ENCODE data around the gene ZDHHC1. TPM values are rescaled to one million over a fixed set of nuclear protein-coding genes. Genes with fewer than 3 reads are reported as not detected.

The ZDHHC1 gene
- total and polyA plus RNA-seq, 3 donors from 2014 or later = 26.7 to 62.7 (median 62.0) TPM

DNA sequence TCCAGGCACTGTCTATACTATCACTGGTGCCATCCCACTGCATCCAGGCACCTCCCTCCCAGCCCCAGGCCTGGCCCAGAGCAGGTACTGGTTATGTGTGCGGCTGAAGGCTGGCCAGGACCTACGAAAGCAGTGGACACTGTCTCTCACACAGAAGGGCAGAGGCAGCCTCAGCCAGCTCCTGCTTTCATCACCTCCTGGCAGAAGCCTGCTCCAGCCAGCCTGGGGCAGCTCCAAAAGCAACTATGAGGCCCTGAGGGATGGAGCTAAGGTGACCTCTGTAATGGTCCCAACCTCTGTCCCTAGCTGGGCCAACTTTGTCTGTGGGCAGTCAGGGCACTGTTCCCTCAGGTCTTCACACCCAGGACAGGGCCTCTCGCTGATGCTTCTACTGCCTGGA is 33.5 kb upstream of the ZDHHC1 start:
- intact Hi-C loops (cut with DNase I; ENCODE audit: low total_unique reads) = no loop called here
- Histone ChIP-seq H3K4me1 (peaks cover 71% of the 10 kb centered on the region), H3K9me3 (no peaks in the 10 kb centered on the region), H3K27ac (no peak overlapping the region), H3K4me3 (no peak overlapping the region), H3K36me3 (ENCODE audit: low read depth, missing control alignments) (no peaks in the 10 kb centered on the region), H3K27me3 (no peaks in the 10 kb centered on the region)
- DNase-seq = no peak
- TF ChIP-seq, protein P1, sequence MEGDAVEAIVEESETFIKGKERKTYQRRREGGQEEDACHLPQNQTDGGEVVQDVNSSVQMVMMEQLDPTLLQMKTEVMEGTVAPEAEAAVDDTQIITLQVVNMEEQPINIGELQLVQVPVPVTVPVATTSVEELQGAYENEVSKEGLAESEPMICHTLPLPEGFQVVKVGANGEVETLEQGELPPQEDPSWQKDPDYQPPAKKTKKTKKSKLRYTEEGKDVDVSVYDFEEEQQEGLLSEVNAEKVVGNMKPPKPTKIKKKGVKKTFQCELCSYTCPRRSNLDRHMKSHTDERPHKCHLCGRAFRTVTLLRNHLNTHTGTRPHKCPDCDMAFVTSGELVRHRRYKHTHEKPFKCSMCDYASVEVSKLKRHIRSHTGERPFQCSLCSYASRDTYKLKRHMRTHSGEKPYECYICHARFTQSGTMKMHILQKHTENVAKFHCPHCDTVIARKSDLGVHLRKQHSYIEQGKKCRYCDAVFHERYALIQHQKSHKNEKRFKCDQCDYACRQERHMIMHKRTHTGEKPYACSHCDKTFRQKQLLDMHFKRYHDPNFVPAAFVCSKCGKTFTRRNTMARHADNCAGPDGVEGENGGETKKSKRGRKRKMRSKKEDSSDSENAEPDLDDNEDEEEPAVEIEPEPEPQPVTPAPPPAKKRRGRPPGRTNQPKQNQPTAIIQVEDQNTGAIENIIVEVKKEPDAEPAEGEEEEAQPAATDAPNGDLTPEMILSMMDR (IDR thresholded peaks at IDR 0.05) = no peak
- TF ChIP-seq POLR2A (IDR thresholded peaks at IDR 0.05) = no peak
- WGBS, 2 donors = 57 to 80% methylated on average over 2 to 3 of the region's 3 CpGs

DNA sequence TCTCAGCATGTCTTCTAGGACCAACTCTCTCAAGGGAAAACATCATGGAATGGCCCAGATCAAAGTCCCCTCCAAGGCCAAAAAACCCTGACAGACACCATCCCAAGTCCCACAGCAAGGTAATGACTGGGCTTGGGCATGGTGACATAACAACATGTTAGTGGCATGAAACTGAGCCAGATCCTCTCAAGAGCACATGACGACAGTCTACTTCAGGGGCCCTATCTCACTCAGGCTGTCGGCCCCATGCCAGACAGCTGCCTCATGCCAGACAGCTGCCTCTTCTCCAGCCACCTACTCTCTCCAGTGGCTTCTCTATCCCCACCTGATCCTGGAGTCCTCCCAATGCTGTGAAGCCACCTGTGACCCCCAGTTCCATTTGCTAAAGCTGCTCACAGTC is 33.1 kb upstream of the ZDHHC1 start:
- Histone ChIP-seq H3K4me3 (no peak overlapping the region), H3K27ac (no peak overlapping the region), H3K4me1 (peaks cover 73% of the 10 kb centered on the region), H3K9me3 (no peaks in the 10 kb centered on the region), H3K27me3 (no peaks in the 10 kb centered on the region), H3K36me3 (ENCODE audit: low read depth, missing control alignments) (no peaks in the 10 kb centered on the region)
- TF ChIP-seq, protein P1 (IDR thresholded peaks at IDR 0.05) = no peak
- no peak for TF ChIP-seq POLR2A (IDR thresholded peaks at IDR 0.05)
- WGBS, 2 donors = 42 to 71% methylated on average over 2 of the region's 2 CpGs
- DNase-seq = no peak
- intact Hi-C loops (cut with DNase I; ENCODE audit: low total_unique reads) = no loop called here

DNA sequence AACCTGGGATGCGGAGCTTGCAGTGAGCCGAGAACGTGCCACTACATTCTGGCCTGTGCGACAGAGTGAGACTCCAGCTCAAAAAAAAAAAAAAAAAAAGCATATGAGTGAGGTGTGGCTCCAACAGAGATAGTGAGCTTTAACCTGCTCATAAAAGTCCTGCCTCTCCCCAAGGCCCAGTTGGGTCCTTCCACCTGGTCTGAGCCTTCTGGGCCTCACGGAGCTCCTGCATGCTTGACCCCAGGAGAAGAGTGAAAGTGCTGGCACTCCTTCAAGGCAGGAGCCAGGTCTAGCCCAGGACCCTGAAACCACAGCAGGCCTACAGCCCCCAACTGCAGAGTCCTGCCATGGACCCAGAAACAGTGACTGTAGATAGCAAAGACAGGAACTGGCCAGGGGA is 32.3 kb upstream of the ZDHHC1 start:
- intact Hi-C loops (cut with DNase I; ENCODE audit: low total_unique reads) = no loop called here
- H3K27ac ChIP-seq = no peak overlapping the region
- TF ChIP-seq POLR2A (IDR thresholded peaks at IDR 0.05) = no peak
- TF ChIP-seq, protein P1 (IDR thresholded peaks at IDR 0.05) = no peak
- H3K4me1 ChIP-seq = peaks cover 73% of the 10 kb centered on the region
- no peaks in the 10 kb centered on the region for H3K27me3 ChIP-seq
- H3K36me3 ChIP-seq (ENCODE audit: low read depth, missing control alignments) = no peaks in the 10 kb centered on the region
- H3K4me3 ChIP-seq = no peak overlapping the region
- 97 to 100% methylated on average over 5 of the region's 5 CpGs for WGBS, 2 donors
- H3K9me3 ChIP-seq = no peaks in the 10 kb centered on the region
- DNase-seq = no peak

GRCh38 chr16:67447508-67448076 is 31.3 kb upstream of the ZDHHC1 start:
- no peaks in the 10 kb centered on the region for H3K27me3 ChIP-seq
- H3K4me3 ChIP-seq = no peak overlapping the region
- H3K36me3 ChIP-seq (ENCODE audit: low read depth, missing control alignments) = no peaks in the 10 kb centered on the region
- TF ChIP-seq, protein P1 (IDR thresholded peaks at IDR 0.05) = peak in 1 of 3 experiments; percentile 17
- TF ChIP-seq POLR2A (IDR thresholded peaks at IDR 0.05) = no peak
- H3K9me3 ChIP-seq = no peaks in the 10 kb centered on the region
- WGBS, 2 donors = 32 to 82% methylated on average over 2 to 6 of the region's 6 CpGs
- H3K4me1 ChIP-seq = peaks cover 80% of the 10 kb centered on the region
- intact Hi-C loops (cut with DNase I; ENCODE audit: low total_unique reads) = no loop called here
- peak overlapping the region in 1 of 2 donors; percentile 35 for H3K27ac ChIP-seq
- no peak for DNase-seq

DNA sequence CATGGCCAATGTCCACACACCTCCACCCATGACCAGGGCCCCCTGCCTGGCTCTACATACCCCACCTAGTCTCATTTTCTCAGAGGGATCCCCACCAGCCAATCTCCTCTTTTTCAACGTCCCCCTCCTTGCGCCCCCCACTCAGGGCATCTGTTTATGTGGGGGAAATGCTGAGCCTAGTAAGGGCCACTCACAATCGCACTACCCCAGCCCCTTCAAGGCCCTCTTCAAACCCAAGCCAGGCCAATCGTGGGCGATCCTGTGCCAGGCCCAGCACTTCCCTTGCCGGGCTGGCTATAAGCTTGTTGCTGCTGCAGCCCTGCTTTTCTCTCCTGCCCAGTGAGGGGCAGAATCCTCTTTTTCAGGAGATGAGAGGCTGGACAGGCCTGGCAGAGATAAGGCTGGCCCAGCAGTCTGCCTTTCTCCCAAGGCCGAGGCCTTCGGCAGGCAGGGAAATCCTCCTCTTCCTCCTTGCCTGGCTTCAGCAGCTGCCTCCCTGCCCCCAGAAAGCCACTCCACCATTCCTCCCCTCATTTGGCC is 30.8 kb upstream of the ZDHHC1 start:
- H3K27ac ChIP-seq = peak overlapping the region in 1 of 2 donors; percentile 35
- H3K36me3 ChIP-seq (ENCODE audit: low read depth, missing control alignments) = no peaks in the 10 kb centered on the region
- H3K4me3 ChIP-seq = no peak overlapping the region
- no peak for TF ChIP-seq POLR2A (IDR thresholded peaks at IDR 0.05)
- TF ChIP-seq, protein P1 (IDR thresholded peaks at IDR 0.05) = no peak
- H3K27me3 ChIP-seq = no peaks in the 10 kb centered on the region
- H3K9me3 ChIP-seq = no peaks in the 10 kb centered on the region
- intact Hi-C loops (cut with DNase I; ENCODE audit: low total_unique reads) = no loop called here
- 49 to 68% methylated on average over 3 to 8 of the region's 8 CpGs for WGBS, 2 donors
- H3K4me1 ChIP-seq = peaks cover 79% of the 10 kb centered on the region
- no peak for DNase-seq

Measured in testis (tissue), 3 donors.